ENCODE measurements around the gene BAG1. TPM values are rescaled to one million over a fixed set of nuclear protein-coding genes. Genes with fewer than 3 reads are reported as not detected.
A peak's percentile ranks its signal among the peaks of the same experiment; 100 is the strongest.

Gene BAG1
- total RNA-seq, 6 donors from 2014 or later: 55.5 to 157 (median 129) TPM

DNA sequence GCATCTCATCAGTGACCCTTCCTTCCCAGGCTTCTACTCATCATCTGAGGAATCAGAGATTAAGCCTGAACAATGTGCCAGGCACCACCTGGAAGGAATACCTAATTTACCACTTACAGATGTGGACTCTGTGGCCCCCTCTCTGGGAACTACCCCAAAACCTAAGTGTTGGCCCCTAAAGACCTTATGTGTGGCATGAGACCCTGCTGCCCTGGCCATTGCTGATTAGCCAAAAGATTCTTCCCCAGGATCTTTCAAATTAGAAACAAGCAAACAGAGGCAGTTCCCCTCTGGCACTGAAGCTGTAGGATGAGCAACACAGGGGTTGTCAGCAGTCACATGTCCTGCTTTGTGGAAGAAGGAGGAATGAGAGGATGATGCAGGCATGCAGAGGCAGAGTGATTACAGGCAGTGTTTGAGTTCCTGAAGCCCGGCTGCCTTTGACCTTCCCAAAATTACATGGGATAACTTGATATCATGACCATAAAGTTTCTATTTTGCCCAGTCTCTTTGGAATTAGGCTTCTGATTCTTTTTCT lies 14.0 kb downstream of the BAG1 start:
- Histone ChIP-seq H3K4me3 (no peak overlapping the region), H3K27ac (no peak overlapping the region), H3K27me3 (no peaks in the 10 kb centered on the region), H3K9me3 (no peaks in the 10 kb centered on the region), H3K4me1 (no peaks in the 10 kb centered on the region), H3K36me3 (peaks cover 1 to 55% (median 29%) of the 10 kb centered on the region in 4 donors)
- WGBS, 2 donors: 76 to 83% methylated on average over 1 of the region's 1 CpG
- ATAC-seq (ENCODE audit: low FRiP score in 2 of 2): peak in 1 of 2 donors; percentile 64
- no peak for TF ChIP-seq POLR2A (IDR thresholded peaks at IDR 0.05)
- TF ChIP-seq, protein P1, sequence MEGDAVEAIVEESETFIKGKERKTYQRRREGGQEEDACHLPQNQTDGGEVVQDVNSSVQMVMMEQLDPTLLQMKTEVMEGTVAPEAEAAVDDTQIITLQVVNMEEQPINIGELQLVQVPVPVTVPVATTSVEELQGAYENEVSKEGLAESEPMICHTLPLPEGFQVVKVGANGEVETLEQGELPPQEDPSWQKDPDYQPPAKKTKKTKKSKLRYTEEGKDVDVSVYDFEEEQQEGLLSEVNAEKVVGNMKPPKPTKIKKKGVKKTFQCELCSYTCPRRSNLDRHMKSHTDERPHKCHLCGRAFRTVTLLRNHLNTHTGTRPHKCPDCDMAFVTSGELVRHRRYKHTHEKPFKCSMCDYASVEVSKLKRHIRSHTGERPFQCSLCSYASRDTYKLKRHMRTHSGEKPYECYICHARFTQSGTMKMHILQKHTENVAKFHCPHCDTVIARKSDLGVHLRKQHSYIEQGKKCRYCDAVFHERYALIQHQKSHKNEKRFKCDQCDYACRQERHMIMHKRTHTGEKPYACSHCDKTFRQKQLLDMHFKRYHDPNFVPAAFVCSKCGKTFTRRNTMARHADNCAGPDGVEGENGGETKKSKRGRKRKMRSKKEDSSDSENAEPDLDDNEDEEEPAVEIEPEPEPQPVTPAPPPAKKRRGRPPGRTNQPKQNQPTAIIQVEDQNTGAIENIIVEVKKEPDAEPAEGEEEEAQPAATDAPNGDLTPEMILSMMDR (IDR thresholded peaks at IDR 0.05): no peak
- no peak for TF ChIP-seq POLR2AphosphoS5 (IDR thresholded peaks at IDR 0.05)
- TF ChIP-seq EP300 (IDR thresholded peaks at IDR 0.05): no peak
- DNase-seq: no peak

DNA sequence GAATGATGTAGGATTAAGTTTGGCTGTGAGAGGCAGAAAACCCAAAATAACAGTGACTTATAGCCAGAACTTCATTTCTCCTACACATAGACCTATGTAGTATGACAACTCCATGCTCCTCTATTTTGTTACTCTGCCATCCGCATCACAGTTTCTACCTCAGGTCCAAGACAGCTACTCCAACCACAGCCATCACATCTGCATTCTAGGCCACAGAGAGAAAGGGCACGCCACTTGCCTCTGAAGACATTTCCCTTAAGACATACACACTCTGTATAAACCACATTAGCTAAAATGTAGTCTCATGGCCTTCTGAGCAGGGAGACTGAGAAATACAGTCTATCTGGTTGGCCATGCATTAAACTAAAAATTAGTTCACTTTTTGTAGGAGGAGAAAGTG lies 14.5 kb downstream of the BAG1 start:
- H3K9me3 ChIP-seq: no peaks in the 10 kb centered on the region
- H3K27me3 ChIP-seq: no peaks in the 10 kb centered on the region
- DNase-seq (no peak), ATAC-seq (ENCODE audit: low FRiP score in 2 of 2) (no peak)
- H3K27ac ChIP-seq: no peak overlapping the region
- H3K4me1 ChIP-seq: no peaks in the 10 kb centered on the region
- WGBS, 2 donors: 91 to 98% methylated on average over 2 of the region's 2 CpGs
- TF ChIP-seq, protein P1 (IDR thresholded peaks at IDR 0.05): no peak
- TF ChIP-seq POLR2A (IDR thresholded peaks at IDR 0.05) (no peak), EP300 (IDR thresholded peaks at IDR 0.05) (no peak)
- H3K4me3 ChIP-seq: no peak overlapping the region
- peaks cover 0 to 49% (median 24%) of the 10 kb centered on the region in 4 donors for H3K36me3 ChIP-seq

DNA sequence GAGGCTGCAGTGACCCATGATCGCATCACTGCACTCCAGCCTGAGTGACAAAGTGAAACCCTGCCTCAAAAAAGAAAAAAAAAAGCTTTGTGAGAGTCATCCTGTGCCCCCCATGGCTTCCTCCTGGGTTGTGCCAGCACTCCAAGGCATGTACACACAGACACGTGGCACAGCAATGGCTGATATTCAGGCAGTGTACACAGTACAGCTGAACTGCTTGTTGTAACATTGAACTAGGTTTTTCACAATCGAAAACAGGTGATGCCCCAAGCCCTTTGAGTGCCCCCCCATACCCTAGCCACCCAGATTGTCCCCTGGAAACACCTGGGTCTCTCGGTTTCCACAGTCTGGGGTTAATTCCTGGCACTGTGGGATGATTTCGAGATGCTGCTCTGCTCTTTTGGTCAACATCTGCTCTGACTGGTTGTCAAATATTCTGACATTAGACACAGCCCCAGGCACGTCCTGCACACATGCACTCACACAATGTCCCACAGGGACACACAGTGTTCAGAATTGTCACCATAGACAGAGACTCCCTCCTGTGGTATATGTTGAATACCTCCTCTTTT lies 15.3 kb downstream of the BAG1 start:
- no peak overlapping the region for H3K4me3 ChIP-seq
- no peaks in the 10 kb centered on the region for H3K27me3 ChIP-seq
- ATAC-seq (ENCODE audit: low FRiP score in 2 of 2) (no peak), DNase-seq (no peak)
- no peaks in the 10 kb centered on the region for H3K9me3 ChIP-seq
- WGBS, 2 donors: 82 to 87% methylated on average over 6 of the region's 6 CpGs
- no peak overlapping the region for H3K27ac ChIP-seq
- TF ChIP-seq POLR2A (IDR thresholded peaks at IDR 0.05): no peak
- TF ChIP-seq POLR2AphosphoS5 (IDR thresholded peaks at IDR 0.05): no peak
- TF ChIP-seq EP300 (IDR thresholded peaks at IDR 0.05): no peak
- TF ChIP-seq, protein P1 (IDR thresholded peaks at IDR 0.05): no peak
- H3K4me1 ChIP-seq: no peaks in the 10 kb centered on the region
- peaks cover 0 to 41% (median 16%) of the 10 kb centered on the region in 4 donors for H3K36me3 ChIP-seq

DNA sequence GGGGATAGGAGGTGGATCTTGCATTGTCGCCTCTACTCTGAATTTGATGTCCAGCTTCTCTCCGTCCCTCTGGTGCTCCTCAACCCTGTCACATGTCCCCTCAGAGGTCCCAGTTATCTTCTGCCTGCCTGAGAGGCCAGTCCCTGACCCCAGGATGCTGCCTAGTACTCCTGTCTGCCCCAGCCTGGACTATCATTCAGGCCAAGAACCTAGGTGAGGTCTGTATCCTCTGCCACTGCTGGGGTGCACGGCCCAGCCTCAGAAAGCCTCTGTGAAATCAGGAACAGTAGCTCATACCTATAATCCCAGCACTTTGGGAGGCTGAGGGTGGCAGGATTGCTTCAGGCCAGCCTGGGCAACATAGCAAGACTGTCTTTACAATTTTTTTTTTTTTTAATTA lies 15.9 kb downstream of the BAG1 start:
- Histone ChIP-seq H3K4me3 (no peak overlapping the region), H3K4me1 (no peaks in the 10 kb centered on the region), H3K9me3 (no peaks in the 10 kb centered on the region), H3K36me3 (peaks cover 0 to 35% (median 13%) of the 10 kb centered on the region in 4 donors), H3K27ac (no peak overlapping the region), H3K27me3 (no peaks in the 10 kb centered on the region)
- no peak for DNase-seq
- ATAC-seq (ENCODE audit: low FRiP score in 2 of 2): no peak
- TF ChIP-seq POLR2AphosphoS5 (IDR thresholded peaks at IDR 0.05) (no peak), POLR2A (IDR thresholded peaks at IDR 0.05) (no peak), EP300 (IDR thresholded peaks at IDR 0.05) (no peak)
- WGBS, 2 donors: 89 to 98% methylated on average over 1 to 3 of the region's 3 CpGs

DNA sequence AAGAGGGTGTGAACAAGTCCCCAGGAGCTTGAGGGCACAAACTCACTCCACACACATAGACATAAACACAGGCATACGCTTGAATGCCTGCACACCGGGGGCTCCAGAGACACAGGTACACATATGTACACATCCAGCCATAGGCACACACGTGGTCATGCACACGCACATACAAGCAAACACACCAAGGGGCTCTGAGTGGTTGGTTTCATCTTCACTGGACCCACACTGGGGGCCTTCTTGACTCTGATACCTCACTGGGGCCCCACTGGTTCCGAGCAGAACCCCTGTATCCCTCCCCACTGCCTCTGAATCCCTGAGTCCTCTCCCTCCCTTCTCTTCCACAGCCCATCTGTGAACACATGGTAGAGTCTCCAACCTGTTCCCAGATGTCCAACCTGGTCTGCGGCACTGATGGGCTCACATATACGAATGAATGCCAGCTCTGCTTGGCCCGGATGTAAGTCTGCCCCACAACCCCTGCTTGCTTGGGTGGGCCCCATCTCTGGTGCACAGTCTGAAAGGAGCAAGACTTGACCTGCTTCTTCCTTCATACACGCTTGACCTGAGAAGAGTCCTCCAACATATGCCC lies 18.1 kb downstream of the BAG1 start:
- Histone ChIP-seq H3K4me1 (no peaks in the 10 kb centered on the region), H3K27ac (no peak overlapping the region), H3K4me3 (no peak overlapping the region), H3K9me3 (no peaks in the 10 kb centered on the region), H3K36me3 (peaks cover 0 to 16% (median 2%) of the 10 kb centered on the region in 4 donors), H3K27me3 (no peaks in the 10 kb centered on the region)
- DNase-seq (no peak), ATAC-seq (ENCODE audit: low FRiP score in 2 of 2) (no peak)
- WGBS, 2 donors: 89 to 92% methylated on average over 7 to 9 of the region's 9 CpGs
- TF ChIP-seq POLR2AphosphoS5 (IDR thresholded peaks at IDR 0.05) (no peak), EP300 (IDR thresholded peaks at IDR 0.05) (no peak), POLR2A (IDR thresholded peaks at IDR 0.05) (no peak)
- TF ChIP-seq, protein P1 (IDR thresholded peaks at IDR 0.05): no peak

Data from upper lobe of left lung (tissue), 6 donors.